GM20000 (cell line): ENCODE results near the gene RNPS1.

Source experiments
- DNase-seq: peaks from one replicate; pipeline ENCODE4 v3.0.0; 2012; ENCODE audit warnings: low spot score
- TF ChIP-seq, protein P1 (sequence below): IDR thresholded peaks from 2 replicates; pipeline ENCODE4 v1.5.1; 2012; ENCODE audit warnings: mild to moderate bottlenecking, control low read depth; ENCODE audit errors: extremely low read depth, missing control alignments

Gene RNPS1

DNA sequence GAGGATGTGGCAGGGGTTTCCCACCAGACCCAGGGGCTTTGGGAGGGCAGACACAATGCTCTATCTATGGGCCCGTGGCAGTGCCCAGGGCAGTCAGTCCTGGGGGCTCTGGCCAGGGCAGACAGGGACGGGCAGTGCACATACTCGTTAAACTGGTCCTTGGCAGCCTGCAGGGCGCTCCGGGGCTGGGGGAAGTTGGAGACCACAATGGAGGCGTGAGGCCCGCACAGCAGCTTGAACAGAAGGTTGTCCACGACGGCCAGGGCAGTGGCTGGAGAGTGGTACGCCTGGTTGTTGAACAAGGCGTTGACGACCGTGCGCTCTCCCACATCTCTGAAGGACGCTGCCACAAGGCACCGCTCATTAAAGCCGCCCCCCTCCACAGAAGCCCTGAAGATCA is 18.6 kb upstream of the RNPS1 start:
- TF ChIP-seq, protein P1, sequence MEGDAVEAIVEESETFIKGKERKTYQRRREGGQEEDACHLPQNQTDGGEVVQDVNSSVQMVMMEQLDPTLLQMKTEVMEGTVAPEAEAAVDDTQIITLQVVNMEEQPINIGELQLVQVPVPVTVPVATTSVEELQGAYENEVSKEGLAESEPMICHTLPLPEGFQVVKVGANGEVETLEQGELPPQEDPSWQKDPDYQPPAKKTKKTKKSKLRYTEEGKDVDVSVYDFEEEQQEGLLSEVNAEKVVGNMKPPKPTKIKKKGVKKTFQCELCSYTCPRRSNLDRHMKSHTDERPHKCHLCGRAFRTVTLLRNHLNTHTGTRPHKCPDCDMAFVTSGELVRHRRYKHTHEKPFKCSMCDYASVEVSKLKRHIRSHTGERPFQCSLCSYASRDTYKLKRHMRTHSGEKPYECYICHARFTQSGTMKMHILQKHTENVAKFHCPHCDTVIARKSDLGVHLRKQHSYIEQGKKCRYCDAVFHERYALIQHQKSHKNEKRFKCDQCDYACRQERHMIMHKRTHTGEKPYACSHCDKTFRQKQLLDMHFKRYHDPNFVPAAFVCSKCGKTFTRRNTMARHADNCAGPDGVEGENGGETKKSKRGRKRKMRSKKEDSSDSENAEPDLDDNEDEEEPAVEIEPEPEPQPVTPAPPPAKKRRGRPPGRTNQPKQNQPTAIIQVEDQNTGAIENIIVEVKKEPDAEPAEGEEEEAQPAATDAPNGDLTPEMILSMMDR, result no peak
- DNase-seq, result no peak

DNA sequence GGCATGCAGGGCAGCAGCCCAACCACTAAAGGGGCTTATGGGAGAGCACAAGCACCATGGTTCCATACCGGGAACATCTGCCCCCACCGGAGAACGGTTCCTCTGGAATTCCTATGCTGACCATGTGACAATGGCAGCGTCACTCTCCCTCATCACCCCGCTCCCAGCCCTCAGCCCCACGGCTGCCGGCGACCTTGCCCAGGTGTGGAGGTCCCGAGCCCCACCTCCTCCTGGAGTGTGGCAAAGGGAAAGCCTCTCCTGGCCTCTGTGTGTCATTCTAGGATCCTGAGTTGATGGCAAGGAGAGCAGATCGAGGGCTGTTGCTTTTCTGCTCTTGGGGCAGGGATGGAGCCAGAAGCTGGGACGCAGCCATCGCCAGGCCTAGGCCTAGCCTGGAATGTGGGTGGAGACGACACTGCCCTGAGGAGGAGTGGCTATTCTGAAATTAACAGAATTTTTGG is 17.8 kb upstream of the RNPS1 start:
- DNase-seq, result no peak
- TF ChIP-seq, protein P1, result no peak

DNA sequence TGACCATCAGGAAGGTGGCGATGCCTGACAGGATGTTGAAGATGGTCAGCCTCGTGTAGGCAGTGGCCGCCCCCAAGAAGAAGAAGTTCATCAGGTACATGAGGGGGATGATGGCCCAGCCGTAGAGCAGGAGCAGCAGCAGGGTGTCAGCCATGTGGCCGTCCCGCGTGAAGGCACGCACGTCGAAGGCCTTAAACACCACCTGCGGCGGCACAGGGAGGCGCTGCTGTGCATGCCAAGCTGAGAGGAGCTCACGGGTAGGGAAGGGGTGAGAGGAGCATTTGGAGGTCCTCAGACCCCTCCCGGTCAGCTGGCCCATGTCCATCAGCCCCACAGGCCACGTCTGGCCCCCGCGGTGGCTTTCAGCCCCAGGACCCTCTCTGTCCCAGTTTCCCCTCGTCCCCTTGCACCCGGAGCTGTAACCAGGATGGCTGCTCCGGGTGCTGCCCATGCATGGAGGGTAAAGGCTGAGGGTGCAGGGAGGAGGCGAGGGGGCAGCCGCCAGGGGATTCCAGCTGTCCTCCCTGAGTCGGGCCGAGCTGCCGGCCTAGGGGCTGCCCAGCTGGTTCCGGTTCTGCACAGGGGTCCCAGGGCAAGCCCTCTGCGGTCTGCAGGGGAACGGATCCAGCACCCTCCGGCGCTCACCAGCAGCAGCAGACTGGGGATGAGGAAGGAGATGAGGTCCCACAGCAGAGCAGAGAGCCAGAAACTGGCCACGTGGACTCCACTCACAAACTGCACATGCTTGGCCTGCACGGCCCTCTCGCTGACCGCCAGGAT is 17.1 kb upstream of the RNPS1 start:
- TF ChIP-seq, protein P1, result no peak
- DNase-seq, result no peak

DNA sequence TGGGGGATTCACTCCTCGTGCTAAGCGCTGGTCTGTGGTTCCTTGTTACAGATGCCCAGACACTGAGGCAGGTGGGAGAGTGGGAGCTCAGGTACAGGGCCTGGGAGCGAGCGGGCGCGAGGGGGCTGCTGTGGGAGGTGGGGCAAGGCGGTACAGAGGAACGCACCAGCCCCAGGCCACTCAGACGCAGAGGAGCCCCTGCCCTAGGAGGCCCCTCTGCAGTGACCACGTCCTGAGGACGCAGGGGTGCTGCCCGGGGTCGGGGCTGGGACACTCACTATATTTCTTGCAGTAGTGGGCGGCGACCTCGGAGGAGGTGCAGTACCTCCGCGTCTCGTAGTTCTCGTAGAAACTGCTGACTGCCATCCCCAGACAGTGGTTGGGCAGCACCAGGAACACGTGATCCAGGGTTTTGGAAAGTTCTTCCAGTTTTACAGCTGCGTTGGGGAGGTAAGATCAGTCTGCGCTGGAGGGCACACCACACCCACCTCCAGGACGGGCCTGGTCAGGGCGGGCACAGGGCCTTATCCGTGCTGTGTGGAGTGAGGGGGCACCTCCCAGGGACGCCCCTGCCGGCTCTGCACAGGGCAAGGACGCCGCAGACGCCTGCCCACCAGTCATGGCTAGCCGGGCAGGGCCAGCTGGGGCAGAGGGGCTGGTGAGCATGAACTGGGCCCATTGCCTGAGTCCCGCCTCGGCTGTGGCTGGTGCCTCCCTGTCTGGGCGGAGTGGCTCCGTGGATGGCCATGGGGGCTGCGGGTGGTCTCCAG is 16.3 kb upstream of the RNPS1 start:
- DNase-seq, result no peak
- TF ChIP-seq, protein P1, result no peak

DNA sequence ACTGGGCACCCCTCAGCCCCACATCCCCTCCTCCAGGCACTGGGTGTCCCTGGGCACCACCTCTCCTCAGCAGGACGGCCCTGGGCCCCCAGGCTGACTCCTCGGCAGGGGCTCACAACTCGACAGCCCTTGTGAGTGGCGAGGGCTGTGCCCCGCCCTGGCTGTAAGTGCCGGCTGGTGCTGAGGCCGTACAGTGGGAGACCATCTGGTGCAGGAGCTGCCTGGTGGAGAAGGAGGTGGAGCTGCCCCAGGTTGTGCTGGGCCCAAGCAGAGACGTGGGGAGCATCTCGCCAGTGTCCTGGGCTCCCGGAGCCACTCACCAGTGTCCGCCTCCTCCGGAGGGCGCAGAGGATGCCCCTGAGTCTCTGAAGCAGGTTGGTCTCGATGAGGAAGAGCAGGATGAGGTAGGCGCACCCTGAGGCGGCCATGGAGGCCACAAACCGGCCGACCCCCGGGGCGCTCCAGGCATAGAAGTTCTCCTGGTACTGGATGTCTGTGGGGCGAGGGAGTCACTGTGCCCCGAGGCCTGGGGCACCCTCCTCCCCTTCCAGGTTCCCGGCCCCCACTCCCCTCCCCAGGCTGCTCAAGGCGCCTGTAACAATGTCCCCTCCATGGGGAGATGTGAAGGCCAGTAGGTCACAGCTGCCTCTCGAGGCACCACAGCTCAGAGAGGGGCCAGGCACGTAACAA is 15.1 kb upstream of the RNPS1 start:
- DNase-seq, result no peak
- TF ChIP-seq, protein P1, result no peak

DNA sequence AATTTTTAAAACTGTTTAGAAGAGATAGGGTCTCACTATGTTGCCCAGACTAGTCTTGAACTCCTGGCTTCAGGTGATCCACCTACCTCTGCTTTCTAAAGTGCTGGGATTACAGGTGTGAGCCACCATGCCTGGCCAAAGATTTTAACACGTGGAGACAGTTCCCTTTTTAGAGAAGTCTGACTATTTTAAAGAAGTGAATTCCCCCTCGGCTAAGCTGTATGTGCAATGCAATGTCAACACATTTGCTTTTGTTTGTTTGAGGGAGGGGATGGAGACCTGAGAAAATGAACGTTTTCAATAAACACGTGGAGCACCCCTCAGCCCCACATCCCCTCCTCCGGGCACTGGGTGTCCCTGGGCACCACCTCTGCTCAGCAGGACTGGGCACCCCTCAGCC is 14.3 kb upstream of the RNPS1 start:
- TF ChIP-seq, protein P1, result no peak
- no peak for DNase-seq

DNA sequence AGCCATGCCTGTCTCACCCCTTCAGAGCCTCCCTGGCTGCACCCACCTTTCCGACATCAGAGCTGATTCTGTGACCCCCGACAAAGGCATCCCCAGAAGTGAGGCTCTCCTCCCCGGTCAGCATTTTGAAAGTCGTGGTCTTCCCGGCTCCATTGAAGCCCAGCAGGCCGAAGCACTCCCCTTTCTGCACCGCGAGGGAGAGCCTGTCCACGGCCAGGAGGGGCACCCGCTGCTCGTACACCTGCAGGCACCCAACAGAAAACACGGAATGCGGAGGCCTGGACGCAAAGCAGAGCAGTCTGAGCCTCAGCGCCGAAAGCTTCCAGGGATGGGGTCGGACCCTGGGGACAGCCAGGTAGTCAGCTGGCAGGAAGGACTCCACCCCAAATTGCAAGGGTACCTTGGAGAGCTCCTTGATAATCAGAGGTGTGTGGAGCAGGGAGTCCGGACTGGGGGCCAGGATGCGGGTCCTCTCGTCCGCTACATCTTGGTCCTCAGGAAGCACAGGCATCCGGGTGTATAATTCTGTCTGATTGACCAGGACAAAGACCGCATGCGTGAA is 13.1 kb upstream of the RNPS1 start:
- no peak for DNase-seq
- TF ChIP-seq, protein P1, result no peak
